C4-2B (cell line): ENCODE measurements around the gene APPL1.
"Not testable (repeated sequence)": the region's sequence is repeated elsewhere in the genome, so short reads cannot be mapped to it uniquely, and the experiment has no call there.

ENCODE experiments used
- H3K27ac ChIP-seq: fragments of 450-650 bp; 2 replicates; pipeline ENCODE4 v1.5.1; 2017
- ZFX ChIP-seq: fragments of 450-650 bp; IDR thresholded peaks from 2 replicates; pipeline ENCODE4 v1.6.1; 2017
- TF ChIP-seq, protein P1 (sequence below): fragments of 450-650 bp; conservative IDR thresholded peaks from 2 replicates; pipeline ENCODE4 v1.5.1; 2017; ENCODE audit warnings: mild to moderate bottlenecking

APPL1 gene

DNA sequence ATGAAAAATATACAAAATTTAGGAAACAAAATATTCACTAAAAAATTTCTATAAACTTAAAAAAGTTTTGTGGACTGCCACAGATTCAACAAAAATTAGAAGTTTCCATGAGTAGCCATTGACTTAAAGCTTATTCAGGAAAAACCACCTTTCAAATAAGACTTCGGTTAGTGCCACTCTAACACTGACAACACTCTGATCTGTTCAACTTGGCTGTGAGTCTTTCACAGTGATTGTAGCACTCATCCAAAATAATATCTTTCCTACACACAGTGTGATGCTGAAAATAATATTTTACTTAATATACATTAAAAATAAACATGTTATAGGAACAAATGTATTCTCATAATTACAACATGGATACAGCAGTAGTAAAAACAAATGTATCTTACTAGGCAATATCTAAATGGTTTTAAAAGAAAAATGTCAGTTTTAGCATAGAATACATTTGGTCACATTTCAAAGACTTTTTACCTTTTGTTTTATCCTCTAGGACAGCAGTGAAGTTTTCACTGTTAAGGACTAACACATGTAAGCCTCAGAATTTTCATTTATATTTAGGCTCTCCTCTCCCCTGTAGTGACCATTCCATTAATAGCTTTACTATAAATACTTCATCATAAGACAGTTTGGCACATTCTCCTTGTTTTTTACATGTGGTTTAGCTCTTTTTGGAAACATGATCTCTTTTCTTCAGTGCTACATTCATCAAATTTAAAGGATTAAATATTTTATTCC, 64.8 kb downstream of the APPL1 start, which contains the start of gene ASB14:
ASB14 (minus strand) TSS at position 527 of the 738 bp plus-strand sequence. CDS start 652 bp downstream, outside the sequence.
- TF ChIP-seq ZFX: no peak
- TF ChIP-seq, protein P1, sequence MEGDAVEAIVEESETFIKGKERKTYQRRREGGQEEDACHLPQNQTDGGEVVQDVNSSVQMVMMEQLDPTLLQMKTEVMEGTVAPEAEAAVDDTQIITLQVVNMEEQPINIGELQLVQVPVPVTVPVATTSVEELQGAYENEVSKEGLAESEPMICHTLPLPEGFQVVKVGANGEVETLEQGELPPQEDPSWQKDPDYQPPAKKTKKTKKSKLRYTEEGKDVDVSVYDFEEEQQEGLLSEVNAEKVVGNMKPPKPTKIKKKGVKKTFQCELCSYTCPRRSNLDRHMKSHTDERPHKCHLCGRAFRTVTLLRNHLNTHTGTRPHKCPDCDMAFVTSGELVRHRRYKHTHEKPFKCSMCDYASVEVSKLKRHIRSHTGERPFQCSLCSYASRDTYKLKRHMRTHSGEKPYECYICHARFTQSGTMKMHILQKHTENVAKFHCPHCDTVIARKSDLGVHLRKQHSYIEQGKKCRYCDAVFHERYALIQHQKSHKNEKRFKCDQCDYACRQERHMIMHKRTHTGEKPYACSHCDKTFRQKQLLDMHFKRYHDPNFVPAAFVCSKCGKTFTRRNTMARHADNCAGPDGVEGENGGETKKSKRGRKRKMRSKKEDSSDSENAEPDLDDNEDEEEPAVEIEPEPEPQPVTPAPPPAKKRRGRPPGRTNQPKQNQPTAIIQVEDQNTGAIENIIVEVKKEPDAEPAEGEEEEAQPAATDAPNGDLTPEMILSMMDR: no peak
- H3K27ac ChIP-seq: no peak within 1 kb of the TSS

DNA sequence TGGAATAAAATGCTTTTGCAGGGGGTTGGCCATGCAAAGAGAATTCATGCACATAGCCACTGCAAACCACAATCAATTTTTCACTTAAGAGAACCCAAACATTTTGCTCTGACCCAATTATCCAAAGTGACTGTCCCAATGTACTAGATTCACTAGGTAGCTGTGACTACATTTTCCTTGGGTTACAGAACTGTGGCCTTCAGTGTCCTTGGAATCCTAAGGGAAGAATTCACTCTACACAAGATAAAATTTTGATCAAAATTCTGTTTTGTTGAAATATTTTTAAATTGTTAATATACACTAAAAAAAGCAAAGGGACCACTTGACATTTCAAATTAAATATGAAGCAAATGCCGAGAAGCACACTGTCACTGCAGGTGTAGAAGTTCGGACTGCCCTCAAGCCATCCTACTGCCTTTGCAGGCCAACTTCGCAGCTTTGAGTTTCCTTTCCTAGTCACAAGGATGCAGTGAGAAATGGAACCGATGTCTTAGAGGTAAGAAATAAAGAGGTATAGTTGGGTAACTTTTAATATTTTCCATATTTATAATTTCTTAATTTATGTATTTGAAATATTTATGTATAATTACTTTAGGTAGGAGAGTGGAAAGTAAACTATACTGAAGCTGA, 65.5 kb downstream of the APPL1 start:
- TF ChIP-seq ZFX: no peak
- TF ChIP-seq, protein P1: no peak
- no peak overlapping the region for H3K27ac ChIP-seq

DNA sequence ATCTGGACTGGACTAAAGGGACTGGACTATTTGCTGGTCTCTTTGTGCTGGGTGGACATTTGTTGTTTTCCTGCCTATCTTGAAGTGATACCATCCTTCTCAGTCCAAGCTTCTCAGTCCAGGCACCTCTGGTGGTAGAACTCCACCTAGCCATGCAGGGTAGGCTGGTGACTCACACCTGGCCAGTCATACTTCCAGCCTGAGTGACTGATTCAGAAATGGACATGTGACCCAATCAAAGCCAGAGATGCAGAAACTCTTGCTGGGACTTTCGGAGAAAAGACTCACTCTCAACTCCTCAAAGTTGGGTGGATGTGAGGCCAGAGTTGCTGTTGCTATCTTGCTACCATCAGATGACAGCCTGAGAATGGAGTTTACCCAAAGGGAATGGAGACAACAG, 70.5 kb downstream of the APPL1 start:
- H3K27ac ChIP-seq: no peak overlapping the region
- no peak for TF ChIP-seq ZFX
- TF ChIP-seq, protein P1: no peak

DNA sequence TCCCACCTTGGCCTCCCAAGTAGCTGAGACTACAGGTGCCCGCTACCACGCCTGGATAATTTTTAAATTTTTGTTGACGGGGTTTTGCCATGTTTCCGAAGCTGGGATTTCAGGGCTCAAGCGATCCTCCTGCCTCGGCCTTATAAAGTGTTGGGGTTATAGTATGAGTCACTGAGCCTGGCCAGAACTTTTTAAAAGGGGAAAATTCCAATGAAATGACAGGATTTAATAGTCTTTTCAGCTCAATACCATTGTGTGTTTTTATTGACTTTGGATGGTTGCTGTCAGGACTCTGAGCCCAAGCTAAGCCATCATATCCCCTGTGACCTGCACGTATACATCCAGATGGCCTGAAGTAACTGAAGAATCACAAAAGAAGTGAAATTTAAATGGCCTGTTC, 76.0 kb downstream of the APPL1 start:
- H3K27ac ChIP-seq: not testable (repeated sequence)

DNA sequence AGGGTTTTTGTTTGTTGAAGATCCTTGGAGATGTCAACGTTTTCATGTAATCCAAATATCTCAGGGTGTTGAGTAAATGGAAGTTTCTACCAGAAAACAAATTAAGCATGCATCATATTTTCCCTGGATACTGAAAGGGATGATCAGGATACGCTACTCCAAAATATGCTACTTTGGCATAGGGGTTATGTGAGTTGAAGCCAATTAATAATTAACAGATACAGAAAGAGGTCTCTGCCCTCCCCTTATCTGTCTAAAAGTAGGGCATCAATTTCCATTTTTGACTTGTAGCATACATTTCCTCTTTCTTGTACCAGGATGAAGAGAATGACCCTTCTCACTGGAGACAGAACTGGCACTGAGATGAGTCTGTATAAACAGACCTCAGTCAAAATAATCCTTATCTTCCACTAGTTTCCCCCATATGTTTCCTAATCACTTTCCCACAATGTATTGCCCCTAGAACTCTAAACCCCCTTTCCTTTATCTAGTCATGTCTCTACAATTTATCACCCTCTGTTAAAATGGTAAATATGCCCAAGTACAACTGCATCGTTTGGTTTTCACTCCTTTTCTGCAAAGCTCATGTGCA, 82.3 kb downstream of the APPL1 start:
- no peak for TF ChIP-seq ZFX
- TF ChIP-seq, protein P1: no peak
- no peak overlapping the region for H3K27ac ChIP-seq

DNA sequence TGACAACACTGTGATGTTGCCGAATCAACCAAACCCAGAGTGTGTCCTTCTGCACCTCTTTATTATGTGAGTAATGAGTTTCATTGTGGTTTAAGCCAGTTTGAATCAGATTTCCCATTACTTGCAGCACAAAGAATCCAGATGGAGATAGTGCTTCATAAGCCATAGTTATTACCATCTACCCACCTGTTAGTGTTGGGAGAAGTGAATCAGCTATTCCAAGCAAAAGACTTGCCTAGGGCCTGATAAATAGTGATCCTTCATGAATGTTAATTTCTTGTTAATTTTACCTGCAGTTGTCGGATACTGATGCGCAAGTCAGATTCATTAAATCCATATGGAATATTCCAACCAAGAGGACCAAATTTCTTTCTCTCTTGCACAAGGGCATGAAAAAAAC, 86.7 kb downstream of the APPL1 start:
- H3K27ac ChIP-seq: no peak overlapping the region
- TF ChIP-seq, protein P1: no peak
- TF ChIP-seq ZFX: no peak
